ENCODE results near the gene NRG4.
"Not testable (repeated sequence)": the region's sequence is repeated elsewhere in the genome, so short reads cannot be mapped to it uniquely, and the experiment has no call there.

DNA sequence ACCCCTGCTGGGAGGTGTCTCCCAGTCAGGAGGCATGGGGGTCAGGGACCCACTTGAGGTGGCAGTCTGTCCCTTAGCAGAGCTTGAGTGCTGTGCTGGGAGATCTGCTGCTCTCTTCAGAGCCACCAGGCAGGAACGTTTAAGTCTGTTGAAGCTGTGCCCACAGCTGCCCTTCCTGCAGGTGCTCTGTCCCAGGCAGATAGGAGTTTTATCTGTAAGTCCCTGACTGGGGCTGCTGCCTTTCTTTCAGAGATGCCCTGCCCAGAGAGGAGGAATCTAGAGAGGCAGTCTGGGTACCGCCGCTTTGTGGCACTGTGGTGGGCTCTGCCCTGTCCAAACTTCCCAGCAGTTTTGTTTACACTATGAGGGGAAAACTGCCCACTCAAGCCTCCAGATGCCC is 35.5 kb downstream of the NRG4 start:
- not testable (repeated sequence) for TF ChIP-seq CHD2 (IDR thresholded peaks at IDR 0.05; ENCODE audit: low read length); SIRT6 (IDR thresholded peaks at IDR 0.05; ENCODE audit: low read length); SP2 (IDR thresholded peaks at IDR 0.05; ENCODE audit: low read length); POLR2A (IDR thresholded peaks at IDR 0.05; ENCODE audit: control extremely low read depth in 1 of 2, low read depth in 2 of 2, low read length in 2 of 2); YY1 (IDR thresholded peaks at IDR 0.05; ENCODE audit: low read depth, low read length); KDM1A (IDR thresholded peaks at IDR 0.05; ENCODE audit: borderline replicate concordance, low read length); EZH2 (IDR thresholded peaks at IDR 0.05; ENCODE audit: low read depth, low read length, severe bottlenecking); EP300 (IDR thresholded peaks at IDR 0.05; ENCODE audit: borderline replicate concordance in 1 of 2, low read depth in 2 of 2, low read length in 2 of 2); EGR1 (IDR thresholded peaks at IDR 0.05; ENCODE audit: borderline replicate concordance, low read depth, low read length); CHD1 (IDR thresholded peaks at IDR 0.05; ENCODE audit: low read depth, low read length); TCF12 (IDR thresholded peaks at IDR 0.05; ENCODE audit: low read depth, low read length); JUND (IDR thresholded peaks at IDR 0.05; ENCODE audit: low read length)
- TF ChIP-seq, protein P1, sequence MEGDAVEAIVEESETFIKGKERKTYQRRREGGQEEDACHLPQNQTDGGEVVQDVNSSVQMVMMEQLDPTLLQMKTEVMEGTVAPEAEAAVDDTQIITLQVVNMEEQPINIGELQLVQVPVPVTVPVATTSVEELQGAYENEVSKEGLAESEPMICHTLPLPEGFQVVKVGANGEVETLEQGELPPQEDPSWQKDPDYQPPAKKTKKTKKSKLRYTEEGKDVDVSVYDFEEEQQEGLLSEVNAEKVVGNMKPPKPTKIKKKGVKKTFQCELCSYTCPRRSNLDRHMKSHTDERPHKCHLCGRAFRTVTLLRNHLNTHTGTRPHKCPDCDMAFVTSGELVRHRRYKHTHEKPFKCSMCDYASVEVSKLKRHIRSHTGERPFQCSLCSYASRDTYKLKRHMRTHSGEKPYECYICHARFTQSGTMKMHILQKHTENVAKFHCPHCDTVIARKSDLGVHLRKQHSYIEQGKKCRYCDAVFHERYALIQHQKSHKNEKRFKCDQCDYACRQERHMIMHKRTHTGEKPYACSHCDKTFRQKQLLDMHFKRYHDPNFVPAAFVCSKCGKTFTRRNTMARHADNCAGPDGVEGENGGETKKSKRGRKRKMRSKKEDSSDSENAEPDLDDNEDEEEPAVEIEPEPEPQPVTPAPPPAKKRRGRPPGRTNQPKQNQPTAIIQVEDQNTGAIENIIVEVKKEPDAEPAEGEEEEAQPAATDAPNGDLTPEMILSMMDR (IDR thresholded peaks at IDR 0.05; ENCODE audit: control extremely low read depth in 1 of 3, insufficient read depth in 1 of 3, low read depth in 1 of 3, low read length in 3 of 3) = not testable (repeated sequence)
- TF ChIP-seq, protein P2, sequence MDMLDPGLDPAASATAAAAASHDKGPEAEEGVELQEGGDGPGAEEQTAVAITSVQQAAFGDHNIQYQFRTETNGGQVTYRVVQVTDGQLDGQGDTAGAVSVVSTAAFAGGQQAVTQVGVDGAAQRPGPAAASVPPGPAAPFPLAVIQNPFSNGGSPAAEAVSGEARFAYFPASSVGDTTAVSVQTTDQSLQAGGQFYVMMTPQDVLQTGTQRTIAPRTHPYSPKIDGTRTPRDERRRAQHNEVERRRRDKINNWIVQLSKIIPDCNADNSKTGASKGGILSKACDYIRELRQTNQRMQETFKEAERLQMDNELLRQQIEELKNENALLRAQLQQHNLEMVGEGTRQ (IDR thresholded peaks at IDR 0.05; ENCODE audit: low read length) = not testable (repeated sequence)
